ENCODE data around the gene DIP2C.
"Not testable (repeated sequence)": the region's sequence is repeated elsewhere in the genome, so short reads cannot be mapped to it uniquely, and the experiment has no call there.

DIP2C gene

DNA sequence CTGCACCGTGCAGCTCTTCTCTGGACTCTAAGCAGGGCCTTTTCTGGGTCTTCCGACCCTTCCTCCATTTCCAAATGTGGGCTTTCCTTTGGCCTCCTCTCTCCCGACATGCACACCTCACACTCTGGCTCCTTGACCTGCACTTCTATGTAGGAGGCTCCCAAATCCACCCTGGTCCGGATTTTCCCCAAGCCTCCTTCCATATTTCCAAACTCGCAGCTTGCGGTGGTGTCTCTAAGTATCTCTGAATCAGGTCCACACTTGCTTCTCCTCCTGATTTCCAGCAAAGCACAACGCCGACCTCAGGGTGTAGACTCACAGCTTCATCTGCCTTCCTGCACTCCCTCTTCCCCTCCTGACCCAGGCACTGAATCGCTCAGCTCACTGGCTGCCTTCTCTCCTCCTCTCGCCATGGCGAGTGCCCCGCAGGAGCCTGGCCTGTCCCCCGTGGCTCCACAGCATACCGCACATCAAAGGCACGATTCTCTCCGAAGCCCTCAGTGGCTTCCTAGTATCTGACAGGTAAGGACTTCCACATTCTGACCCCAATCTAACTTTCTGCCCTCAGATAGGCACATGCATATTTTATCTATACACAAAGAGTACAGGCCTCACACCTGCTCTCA is 27.8 kb downstream of the DIP2C start:
- Histone ChIP-seq H3K27me3 (ENCODE audit: insufficient read depth, low read depth, severe bottlenecking) (no peaks in the 10 kb centered on the region), H3K4me3 (ENCODE audit: low read depth, low read length) (no peak overlapping the region), H3K36me3 (no peaks in the 10 kb centered on the region), H3K27ac (no peak overlapping the region), H3K9me3 (ENCODE audit: severe bottlenecking) (no peaks in the 10 kb centered on the region)
- TF ChIP-seq, protein P1, sequence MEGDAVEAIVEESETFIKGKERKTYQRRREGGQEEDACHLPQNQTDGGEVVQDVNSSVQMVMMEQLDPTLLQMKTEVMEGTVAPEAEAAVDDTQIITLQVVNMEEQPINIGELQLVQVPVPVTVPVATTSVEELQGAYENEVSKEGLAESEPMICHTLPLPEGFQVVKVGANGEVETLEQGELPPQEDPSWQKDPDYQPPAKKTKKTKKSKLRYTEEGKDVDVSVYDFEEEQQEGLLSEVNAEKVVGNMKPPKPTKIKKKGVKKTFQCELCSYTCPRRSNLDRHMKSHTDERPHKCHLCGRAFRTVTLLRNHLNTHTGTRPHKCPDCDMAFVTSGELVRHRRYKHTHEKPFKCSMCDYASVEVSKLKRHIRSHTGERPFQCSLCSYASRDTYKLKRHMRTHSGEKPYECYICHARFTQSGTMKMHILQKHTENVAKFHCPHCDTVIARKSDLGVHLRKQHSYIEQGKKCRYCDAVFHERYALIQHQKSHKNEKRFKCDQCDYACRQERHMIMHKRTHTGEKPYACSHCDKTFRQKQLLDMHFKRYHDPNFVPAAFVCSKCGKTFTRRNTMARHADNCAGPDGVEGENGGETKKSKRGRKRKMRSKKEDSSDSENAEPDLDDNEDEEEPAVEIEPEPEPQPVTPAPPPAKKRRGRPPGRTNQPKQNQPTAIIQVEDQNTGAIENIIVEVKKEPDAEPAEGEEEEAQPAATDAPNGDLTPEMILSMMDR (IDR thresholded peaks at IDR 0.05; ENCODE audit: low read depth, low read length) = no peak
- DNase-seq = no peak

DNA sequence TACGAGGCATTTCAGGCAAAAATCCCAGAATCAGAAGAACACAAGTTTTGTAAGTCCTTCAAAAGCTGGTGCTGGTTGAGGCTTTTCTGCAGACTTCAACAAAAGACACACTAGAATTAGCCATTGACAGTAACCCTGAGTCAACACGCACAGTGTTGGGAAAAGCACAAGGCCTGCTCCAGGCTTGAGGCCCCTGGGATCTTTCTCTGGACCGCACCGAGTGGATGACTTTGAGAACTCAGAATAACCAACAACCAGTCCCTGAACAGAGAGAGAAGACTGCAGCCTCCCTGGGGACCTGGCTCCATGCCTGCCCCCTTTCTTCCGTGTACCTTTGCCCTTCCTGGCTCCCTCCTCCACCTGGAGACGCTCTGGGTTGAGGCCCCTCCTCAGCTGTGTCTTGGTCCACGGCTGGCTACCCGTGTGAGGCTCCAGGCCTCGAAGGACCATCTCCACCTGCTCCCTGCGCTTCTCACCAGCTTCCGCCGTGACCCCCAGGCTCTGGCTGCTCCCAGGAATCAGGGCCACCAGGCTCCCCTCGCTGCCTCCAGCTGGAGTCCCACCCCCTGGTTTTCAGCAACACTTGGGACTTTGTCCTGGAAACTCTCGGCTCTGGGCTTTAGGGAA is 28.4 kb downstream of the DIP2C start:
- no peaks in the 10 kb centered on the region for H3K36me3 ChIP-seq
- TF ChIP-seq, protein P1 (IDR thresholded peaks at IDR 0.05; ENCODE audit: low read depth, low read length) = no peak
- no peak overlapping the region for H3K4me3 ChIP-seq (ENCODE audit: low read depth, low read length)
- no peak for DNase-seq
- H3K27ac ChIP-seq = no peak overlapping the region
- H3K27me3 ChIP-seq (ENCODE audit: insufficient read depth, low read depth, severe bottlenecking) = no peaks in the 10 kb centered on the region
- H3K9me3 ChIP-seq (ENCODE audit: severe bottlenecking) = no peaks in the 10 kb centered on the region

DNA sequence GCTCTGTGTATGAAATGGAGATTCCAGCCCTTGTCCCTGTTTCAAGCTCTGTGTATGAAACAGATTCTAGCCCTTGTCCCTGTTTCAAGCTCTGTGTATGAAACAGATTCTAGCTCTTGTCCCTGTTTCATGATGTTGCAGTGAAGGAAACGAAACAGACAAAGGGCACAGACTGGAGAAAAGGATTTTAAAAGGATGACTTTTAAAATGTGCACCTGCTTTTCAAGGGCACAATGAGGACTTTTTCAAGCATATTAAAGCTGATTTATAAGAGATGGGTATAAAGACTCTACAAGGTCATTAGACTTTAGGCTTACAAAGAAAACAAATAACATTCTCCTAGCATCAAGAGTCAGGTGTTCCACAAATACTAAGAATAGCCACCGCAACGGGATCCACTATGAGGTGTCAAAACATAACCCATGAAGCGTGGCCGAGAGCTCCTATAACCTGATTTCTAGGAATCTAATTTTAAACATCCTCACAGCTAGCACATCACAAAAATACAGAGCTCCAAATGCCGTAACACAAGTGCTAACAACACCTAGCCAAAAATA is 29.0 kb downstream of the DIP2C start:
- Histone ChIP-seq H3K36me3 (no peaks in the 10 kb centered on the region), H3K9me3 (ENCODE audit: severe bottlenecking) (no peaks in the 10 kb centered on the region), H3K27ac (no peak overlapping the region), H3K4me3 (ENCODE audit: low read depth, low read length) (no peak overlapping the region), H3K27me3 (ENCODE audit: insufficient read depth, low read depth, severe bottlenecking) (no peaks in the 10 kb centered on the region)
- TF ChIP-seq, protein P1 (IDR thresholded peaks at IDR 0.05; ENCODE audit: low read depth, low read length) = no peak
- DNase-seq = no peak

DNA sequence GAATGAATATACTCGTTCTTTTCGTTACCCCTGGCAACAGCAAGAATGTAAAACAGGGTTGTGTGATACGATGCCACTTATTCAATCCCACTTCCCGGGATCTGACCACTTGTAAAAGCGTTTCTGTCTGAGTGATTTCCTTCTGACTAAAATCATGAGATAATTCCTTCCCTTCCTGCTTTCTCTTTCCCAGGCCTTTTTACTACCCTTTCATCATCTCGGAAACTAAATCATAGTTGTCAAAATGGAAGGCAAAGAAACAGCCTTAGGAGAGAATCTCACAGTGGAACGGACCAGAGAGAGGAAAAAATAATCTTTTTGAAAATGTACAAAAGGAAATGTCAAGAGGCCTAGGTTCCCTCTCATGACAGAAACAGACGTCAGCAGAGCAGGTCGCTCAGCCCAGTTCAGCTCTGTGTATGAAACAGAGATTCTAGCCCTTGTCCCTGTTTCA is 29.8 kb downstream of the DIP2C start:
- no peaks in the 10 kb centered on the region for H3K27me3 ChIP-seq (ENCODE audit: insufficient read depth, low read depth, severe bottlenecking)
- TF ChIP-seq, protein P1 (IDR thresholded peaks at IDR 0.05; ENCODE audit: low read depth, low read length) = no peak
- H3K9me3 ChIP-seq (ENCODE audit: severe bottlenecking) = no peaks in the 10 kb centered on the region
- DNase-seq = no peak
- H3K4me3 ChIP-seq (ENCODE audit: low read depth, low read length) = no peak overlapping the region
- H3K27ac ChIP-seq = no peak overlapping the region
- H3K36me3 ChIP-seq = no peaks in the 10 kb centered on the region

DNA sequence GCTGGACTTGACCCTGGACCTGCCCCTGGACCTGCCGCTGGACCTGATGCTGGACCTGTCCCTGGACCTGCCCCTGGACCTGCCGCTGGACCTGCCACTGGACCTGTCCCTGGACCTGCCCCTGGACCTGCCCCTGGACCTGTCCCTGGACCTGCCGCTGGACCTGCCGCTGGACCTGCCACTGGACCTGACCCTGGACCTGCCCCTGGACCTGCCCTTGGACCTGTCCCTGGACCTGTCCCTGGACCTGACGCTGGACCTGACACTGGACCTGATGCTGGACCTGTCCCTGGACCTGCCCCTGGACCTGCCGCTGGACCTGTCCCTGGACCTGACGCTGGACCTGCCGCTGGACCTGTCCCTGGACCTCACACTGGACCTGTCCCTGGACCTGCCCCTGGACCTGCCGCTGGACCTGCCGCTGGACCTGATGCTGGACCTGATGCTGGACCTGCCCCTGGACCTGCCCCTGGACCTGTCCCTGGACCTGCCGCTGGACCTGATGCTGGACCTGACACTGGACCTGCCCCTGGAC is 31.6 kb downstream of the DIP2C start:
- not testable (repeated sequence) for H3K27me3 ChIP-seq (ENCODE audit: insufficient read depth, low read depth, severe bottlenecking); H3K27ac ChIP-seq; H3K4me3 ChIP-seq (ENCODE audit: low read depth, low read length); H3K36me3 ChIP-seq; H3K9me3 ChIP-seq (ENCODE audit: severe bottlenecking); DNase-seq

DNA sequence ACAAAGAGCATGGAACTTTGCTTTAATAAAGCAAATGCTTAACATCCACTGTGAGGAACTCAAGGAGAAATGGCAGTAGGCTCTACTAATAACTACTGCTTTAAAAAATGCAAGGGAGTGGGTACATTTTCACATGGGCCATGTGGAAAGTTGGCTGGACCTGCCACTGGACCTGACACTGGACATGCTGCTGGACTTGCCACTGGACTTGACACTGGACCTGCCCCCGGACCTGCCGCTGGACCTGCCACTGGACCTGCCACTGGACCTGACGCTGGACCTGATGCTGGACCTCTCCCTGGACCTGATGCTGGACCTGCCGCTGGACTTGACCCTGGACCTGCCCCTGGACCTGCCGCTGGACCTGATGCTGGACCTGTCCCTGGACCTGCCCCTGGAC is 32.6 kb downstream of the DIP2C start:
- H3K27me3 ChIP-seq (ENCODE audit: insufficient read depth, low read depth, severe bottlenecking) = no peaks in the 10 kb centered on the region
- DNase-seq = no peak
- TF ChIP-seq, protein P1 (IDR thresholded peaks at IDR 0.05; ENCODE audit: low read depth, low read length) = no peak

More for the DNA sequence above, 32.6 kb downstream of the DIP2C start:
- Histone ChIP-seq H3K4me3 (ENCODE audit: low read depth, low read length) (no peak overlapping the region), H3K9me3 (ENCODE audit: severe bottlenecking) (no peaks in the 10 kb centered on the region), H3K36me3 (no peaks in the 10 kb centered on the region), H3K27ac (no peak overlapping the region)

Data from WERI-Rb-1 (cell line).